CD4-positive, alpha-beta memory T cell (primary cell): Measurements from ENCODE around the gene BCL2L2. TPM values are rescaled to one million over a fixed set of nuclear protein-coding genes. Genes with fewer than 3 reads are reported as not detected.

Source experiments
- CTCF ChIA-PET: fragments of 350-600 bp; sonication (Branson Sonifier 250); formaldehyde crosslinking; loops from one replicate; lab custom pipeline; 2021; ENCODE audit warnings: inconsistent platforms; ENCODE audit not compliant: partially characterized antibody; lab: Charles Lee
- POLR2A ChIA-PET: fragments of 350-600 bp; sonication (Branson Sonifier 250); formaldehyde crosslinking; loops from one replicate; lab custom pipeline; 2021; ENCODE audit not compliant: partially characterized antibody; lab: Charles Lee
- DNase-seq, 5 donors: peaks; one replicate each; pipeline versions ENCODE4 v3.0.0 to v3.0.0-alpha.2; 2020 to 2022; ENCODE audit warnings: mixed read lengths in 1 of 5
- H3K27ac ChIP-seq: one replicate; pipeline ENCODE4 v1.7.0; 2013; ENCODE audit warnings: low read depth, low read length
- H3K27me3 ChIP-seq: 2 replicates; pipeline ENCODE4 v1.7.0; 2013; ENCODE audit warnings: mild to moderate bottlenecking, low read length, moderate library complexity; ENCODE audit not compliant: insufficient read depth
- H3K36me3 ChIP-seq: 2 replicates; pipeline ENCODE4 v1.7.0; 2013; ENCODE audit warnings: mild to moderate bottlenecking, low read length, moderate library complexity; ENCODE audit not compliant: insufficient read depth
- H3K4me1 ChIP-seq: 2 replicates; pipeline ENCODE4 v1.7.0; 2013; ENCODE audit warnings: mild to moderate bottlenecking, low read length, moderate library complexity; ENCODE audit not compliant: insufficient read depth
- H3K4me3 ChIP-seq, 2 donors: one replicate each; pipeline ENCODE4 v1.7.0; 2013; ENCODE audit warnings: low read length in 2 of 2, mild to moderate bottlenecking in 1 of 2
- H3K9me3 ChIP-seq, 2 donors: one replicate each; pipeline ENCODE4 v1.7.0; 2013; ENCODE audit warnings: low read length in 2 of 2, control low read depth in 1 of 2; ENCODE audit not compliant: control insufficient read depth in 1 of 2
- H3K27ac Mint-ChIP-seq, 7 donors: one replicate each; pipeline ENCODE4 v1.8.0; 2020 to 2021; ENCODE audit warnings: mixed read lengths in 7 of 7, mild to moderate bottlenecking in 6 of 7, inconsistent platforms in 3 of 7, moderate library complexity in 3 of 7
- H3K27me3 Mint-ChIP-seq, 2 donors: one replicate each; pipeline ENCODE4 v1.8.0; 2020 to 2021; ENCODE audit warnings: mixed read lengths in 2 of 2
- H3K36me3 Mint-ChIP-seq, 2 donors: one replicate each; pipeline ENCODE4 v1.8.0; 2020 to 2021; ENCODE audit warnings: mixed read lengths in 2 of 2, inconsistent platforms in 1 of 2, mild to moderate bottlenecking in 1 of 2
- H3K4me1 Mint-ChIP-seq, 4 donors: one replicate each; pipeline ENCODE4 v1.8.0; 2020 to 2021; ENCODE audit warnings: mixed read lengths in 4 of 4, mild to moderate bottlenecking in 1 of 4
- H3K4me3 Mint-ChIP-seq, 8 donors: one replicate each; pipeline ENCODE4 v1.8.0; 2020 to 2021; ENCODE audit warnings: mixed read lengths in 8 of 8, mild to moderate bottlenecking in 7 of 8, moderate library complexity in 6 of 8, inconsistent platforms in 3 of 8
- H3K9me3 Mint-ChIP-seq, 8 donors: one replicate each; pipeline ENCODE4 v1.8.0; 2020 to 2021; ENCODE audit warnings: mixed read lengths in 8 of 8, mild to moderate bottlenecking in 5 of 8, inconsistent platforms in 3 of 8, moderate library complexity in 1 of 8
- intact Hi-C: fragments of 100-400 bp; cut with micrococcal nuclease; formaldehyde crosslinking; loops from one replicate; pipeline ENCODE4 v1.15.1; 2023
- polyA plus RNA-seq, 2 donors: library from polyadenylated mRNA; unstranded; fragments of 300-500 nt; fragmentation: Illumina TruSeq; gene quantifications; one replicate each; pipeline ENCODE4 v1.2.3, GENCODE V29; 2021
- total RNA-seq, 2 experiments: library from RNA; stranded (reverse); gene quantifications; one replicate each; pipeline ENCODE4 v1.2.3, GENCODE V29; 2021

Gene BCL2L2
- total and polyA plus RNA-seq, 4 experiments from 2014 or later: 2.0 to 3.6 TPM; not detected in 2

GRCh38 chr14:23286902-23287479 lies 19.6 kb upstream of the BCL2L2 start:
- peak overlapping the region; percentile 90 to 98 (median 96) for H3K27ac Mint-ChIP-seq
- H3K4me3 Mint-ChIP-seq: peak overlapping the region; percentile 95 to 99 (median 98)
- no peaks in the 10 kb centered on the region for H3K9me3 ChIP-seq
- no peaks in the 10 kb centered on the region for H3K9me3 Mint-ChIP-seq
- peaks cover 0 to 7% of the 10 kb centered on the region in 2 donors for H3K36me3 Mint-ChIP-seq
- peak overlapping the region in 1 of 2 donors; percentile 85 for H3K4me3 ChIP-seq
- peaks cover 23% of the 10 kb centered on the region for H3K4me1 ChIP-seq
- POLR2A ChIA-PET: interaction anchor here (0.9 to 3.4 kb wide), 10 partner anchors 9 to 1776 kb away, joined by 3 to 100 read pairs (median 4); partner anchors contain the start of genes ACIN1, C14orf119, DCAF11 and METTL3
- no peak for DNase-seq
- H3K36me3 ChIP-seq: no peaks in the 10 kb centered on the region
- H3K27me3 Mint-ChIP-seq: no peaks in the 10 kb centered on the region
- H3K4me1 Mint-ChIP-seq: peaks cover 12 to 35% (median 24%) of the 10 kb centered on the region in 4 donors
- peak overlapping the region; percentile 75 for H3K27ac ChIP-seq
- intact Hi-C loops: loop anchor here (1.0 kb wide), 4 partner anchors 8 to 192 kb away; partner anchors contain the start of genes ACIN1, C14orf119 and PABPN1
- CTCF ChIA-PET: interaction anchor here (1.0 to 7.6 kb wide), 7 partner anchors 9 to 40 kb away, joined by 3 to 65 read pairs (median 4); partner anchors contain the start of genes PABPN1 and PPP1R3E
- H3K27me3 ChIP-seq: no peaks in the 10 kb centered on the region

DNA sequence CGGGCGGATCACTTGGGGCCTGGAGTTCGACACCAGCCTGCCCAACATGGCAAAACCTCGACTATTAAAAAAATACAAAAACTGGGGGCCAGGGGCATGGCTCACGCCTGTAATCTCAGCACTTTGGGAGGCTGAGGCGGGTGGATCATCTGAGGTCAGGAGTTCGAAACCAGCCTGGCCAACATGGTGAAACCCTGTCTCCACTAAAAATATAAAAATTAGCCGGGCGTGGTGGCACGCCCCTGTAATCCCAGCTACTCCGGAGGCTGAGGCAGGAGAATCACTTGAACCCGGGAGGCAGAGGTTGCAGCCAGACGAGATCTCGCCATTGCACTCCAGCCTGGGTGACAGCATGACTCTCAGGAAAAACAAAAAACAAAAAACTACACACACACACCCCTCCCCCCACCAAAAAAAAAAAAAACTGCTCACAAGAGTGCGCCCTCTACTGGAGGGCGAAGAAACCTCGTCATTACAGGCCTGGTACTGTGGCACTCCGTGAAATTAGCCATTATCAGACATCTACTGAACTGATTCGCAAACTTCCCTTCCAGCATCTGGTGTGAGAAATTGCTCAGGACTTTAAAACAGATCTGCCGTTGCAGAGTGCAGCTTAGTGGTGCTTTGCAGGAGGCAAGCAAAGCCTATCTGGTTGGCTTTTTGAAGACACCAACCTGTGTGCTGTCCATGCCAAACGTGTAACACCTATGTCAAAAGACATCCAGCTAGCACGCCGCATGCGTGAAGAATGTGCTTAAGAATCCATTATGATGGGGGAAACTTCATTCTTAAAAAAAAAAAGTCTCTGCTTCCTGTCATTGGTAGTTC lies 11.7 kb upstream of the BCL2L2 start:
- ChIA-PET CTCF (interaction anchor here (0.6 to 3.9 kb wide), 22 partner anchors 8 to 261 kb away, joined by 3 to 38 read pairs (median 4); partner anchors contain the start of genes HOMEZ and PABPN1), POLR2A (interaction anchor here (0.6 to 4.5 kb wide), 4 partner anchors 9 to 200 kb away, joined by 4 to 23 read pairs (median 10); partner anchors contain the start of genes ACIN1, C14orf119, HOMEZ and PABPN1)
- Mint-ChIP-seq H3K27me3 (no peaks in the 10 kb centered on the region), H3K4me3 (peak overlapping the region; percentile 18 to 77 (median 40)), H3K36me3 (peaks cover 4 to 22% of the 10 kb centered on the region in 2 donors), H3K27ac (peak overlapping the region; percentile 4 to 97 (median 80)), H3K4me1 (peaks cover 11 to 20% (median 17%) of the 10 kb centered on the region in 4 donors), H3K9me3 (peaks cover 0 to 1% (median 0%) of the 10 kb centered on the region in 8 donors)
- intact Hi-C loops: loop anchor here (1.0 kb wide), 2 partner anchors 9 to 30 kb away; partner anchors contain the start of gene HOMEZ
- no peaks in the 10 kb centered on the region for H3K27me3 ChIP-seq
- no peak overlapping the region for H3K27ac ChIP-seq
- H3K4me3 ChIP-seq: no peak overlapping the region
- peak; percentile 48 to 75 (median 74) for DNase-seq
- H3K9me3 ChIP-seq: no peaks in the 10 kb centered on the region
- peaks cover 20% of the 10 kb centered on the region for H3K4me1 ChIP-seq
- H3K36me3 ChIP-seq: no peaks in the 10 kb centered on the region

DNA sequence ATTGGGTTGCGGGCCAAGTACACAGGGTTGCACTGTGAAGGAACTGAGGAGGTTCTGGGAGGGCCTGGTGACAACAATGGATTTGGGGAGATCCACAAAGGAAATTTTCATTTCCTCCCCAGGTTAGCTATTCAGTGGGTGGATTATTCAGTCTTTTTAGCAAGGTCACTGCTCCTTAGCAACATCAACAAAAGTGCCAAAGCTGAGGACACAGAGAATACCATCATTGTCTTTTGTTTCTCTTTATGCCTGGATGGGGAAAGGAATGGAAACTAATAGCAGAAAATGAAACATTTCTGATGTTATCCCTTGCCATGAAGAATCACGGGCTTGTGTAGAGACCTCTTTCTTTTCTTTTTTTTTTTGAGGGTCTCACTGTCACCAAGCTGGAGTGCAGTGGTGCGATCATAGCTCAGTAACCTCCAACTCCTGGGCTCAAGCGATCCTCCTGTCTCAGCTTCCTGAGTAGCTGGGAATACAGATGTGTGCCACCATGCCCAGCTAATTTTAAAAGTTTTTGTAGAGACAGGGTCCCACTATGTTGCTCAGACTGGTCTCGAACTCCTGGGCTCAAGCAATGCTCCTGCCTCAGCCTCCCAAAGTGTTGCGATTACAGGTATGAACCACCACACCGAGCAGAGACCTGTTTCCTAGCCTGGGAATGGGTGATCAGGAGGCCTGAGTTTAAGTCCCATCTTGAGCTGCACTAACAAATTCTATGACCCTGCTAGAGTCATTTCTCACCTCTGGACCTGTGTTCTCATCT lies 10.4 kb upstream of the BCL2L2 start:
- Mint-ChIP-seq H3K27ac (peak overlapping the region in 2 of 7 donors; percentile 72 to 73), H3K27me3 (no peaks in the 10 kb centered on the region), H3K4me3 (no peak overlapping the region), H3K4me1 (peaks cover 16 to 33% (median 27%) of the 10 kb centered on the region in 4 donors), H3K36me3 (peaks cover 4 to 22% of the 10 kb centered on the region in 2 donors), H3K9me3 (peaks cover 0 to 1% (median 0%) of the 10 kb centered on the region in 8 donors)
- intact Hi-C loops: no loop called here
- Histone ChIP-seq H3K27ac (no peak overlapping the region), H3K36me3 (no peaks in the 10 kb centered on the region), H3K4me1 (peaks cover 29% of the 10 kb centered on the region), H3K27me3 (no peaks in the 10 kb centered on the region), H3K4me3 (no peak overlapping the region), H3K9me3 (no peaks in the 10 kb centered on the region)
- POLR2A ChIA-PET: interaction anchor here (2.9 to 3.3 kb wide), 2 partner anchors 10 to 25 kb away, joined by 12 to 15 read pairs; partner anchors contain the start of genes HOMEZ and PABPN1
- CTCF ChIA-PET: interaction anchor here (1.2 to 3.9 kb wide), 5 partner anchors 9 to 24 kb away, joined by 3 to 38 read pairs (median 5); partner anchors contain the start of gene HOMEZ
- DNase-seq: no peak

GRCh38 chr14:23297096-23297495 lies 9.5 kb upstream of the BCL2L2 start:
- Histone ChIP-seq H3K27me3 (no peaks in the 10 kb centered on the region), H3K9me3 (no peaks in the 10 kb centered on the region), H3K36me3 (no peaks in the 10 kb centered on the region), H3K4me3 (no peak overlapping the region), H3K27ac (no peak overlapping the region), H3K4me1 (peaks cover 29% of the 10 kb centered on the region)
- Mint-ChIP-seq H3K4me1 (peaks cover 16 to 36% (median 27%) of the 10 kb centered on the region in 4 donors), H3K27me3 (no peaks in the 10 kb centered on the region), H3K9me3 (peaks cover 0 to 1% (median 0%) of the 10 kb centered on the region in 8 donors), H3K4me3 (peak overlapping the region in 1 of 8 donors; percentile 43), H3K27ac (peak overlapping the region in 1 of 7 donors; percentile 56), H3K36me3 (peaks cover 4 to 24% of the 10 kb centered on the region in 2 donors)
- ChIA-PET CTCF (interaction anchor here (0.6 to 3.9 kb wide), 8 partner anchors 8 to 229 kb away, joined by 3 to 38 read pairs (median 4); partner anchors contain the start of gene HOMEZ), POLR2A (interaction anchor here (2.9 to 3.3 kb wide), 2 partner anchors 11 to 24 kb away, joined by 12 to 15 read pairs; partner anchors contain the start of genes HOMEZ and PABPN1)
- no peak for DNase-seq
- intact Hi-C loops: no loop called here

DNA sequence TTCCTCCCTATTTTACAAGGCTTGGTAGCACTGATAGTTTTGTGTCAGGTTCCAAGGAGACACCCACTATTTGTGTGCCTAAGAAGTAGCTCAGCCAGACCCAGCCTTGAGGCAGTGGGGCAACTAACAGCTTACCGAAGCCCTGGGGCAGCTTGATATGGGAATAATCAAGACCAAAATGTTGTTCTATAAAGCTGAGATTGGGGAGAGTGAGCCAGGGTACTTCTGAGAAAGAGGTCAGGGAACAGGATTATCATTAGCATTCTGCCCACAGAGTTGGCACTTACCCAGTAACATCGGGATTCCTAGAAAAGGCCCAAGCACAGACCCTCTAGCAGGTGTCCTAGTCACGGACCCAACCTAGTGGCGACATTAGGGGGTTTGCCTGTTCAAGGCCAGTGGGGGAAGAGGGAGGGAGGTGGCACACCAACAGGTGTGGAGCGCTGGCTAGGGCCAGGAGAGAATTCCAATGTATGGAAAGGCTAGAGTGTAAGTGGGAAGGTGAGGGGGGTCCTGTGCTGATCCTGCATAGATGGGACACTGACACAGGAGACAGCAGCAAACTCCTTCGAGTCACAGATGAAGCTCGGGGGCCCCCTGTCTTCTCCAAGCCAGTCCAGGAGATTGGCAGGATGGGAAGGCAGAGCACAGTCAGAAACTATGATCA lies 8.9 kb upstream of the BCL2L2 start:
- Mint-ChIP-seq H3K9me3 (peaks cover 0 to 3% (median 0%) of the 10 kb centered on the region in 8 donors), H3K4me3 (no peak overlapping the region), H3K27me3 (no peaks in the 10 kb centered on the region), H3K4me1 (peaks cover 18 to 40% (median 29%) of the 10 kb centered on the region in 4 donors), H3K27ac (peak overlapping the region in 4 of 7 donors; percentile 15 to 56 (median 38)), H3K36me3 (peaks cover 4 to 27% of the 10 kb centered on the region in 2 donors)
- Histone ChIP-seq H3K9me3 (no peaks in the 10 kb centered on the region), H3K27ac (no peak overlapping the region), H3K27me3 (no peaks in the 10 kb centered on the region), H3K36me3 (no peaks in the 10 kb centered on the region), H3K4me3 (no peak overlapping the region), H3K4me1 (peaks cover 29% of the 10 kb centered on the region)
- ChIA-PET CTCF (interaction anchor here (1.0 to 6.7 kb wide), 8 partner anchors 8 to 230 kb away, joined by 3 to 65 read pairs (median 6); partner anchors contain the start of gene HOMEZ), POLR2A (interaction anchor here (2.9 to 6.2 kb wide), 2 partner anchors 11 to 24 kb away, joined by 12 to 100 read pairs; partner anchors contain the start of genes HOMEZ and PABPN1)
- no peak for DNase-seq
- intact Hi-C loops: no loop called here
